ENCODE data around the gene PTS. TPM values are rescaled to one million over a fixed set of nuclear protein-coding genes. Genes with fewer than 3 reads are reported as not detected.

Gene PTS
- total RNA-seq, 4 donors from 2014 or later, result 23.4 to 81.5 (median 38.5) TPM

GRCh38 chr11:112210890-112211289 is 15.3 kb upstream of the PTS start:
- intact Hi-C loops (cut with DNase I; ENCODE audit: low total_unique reads), result no loop called here
- H3K4me3 ChIP-seq, result no peak overlapping the region
- H3K4me1 ChIP-seq, result no peaks in the 10 kb centered on the region
- no peaks in the 10 kb centered on the region for H3K9me3 ChIP-seq
- in situ Hi-C loops (cut with MboI; ENCODE audit: low sequenced_read_pairs in 4 of 4), result loop anchor here in 2 of 4 donors (10.0 to 25.0 kb wide), 2 partner anchors 1076 to 1084 kb away; no protein-coding TSS in a partner anchor
- no peak for DNase-seq
- no peak overlapping the region for H3K27ac ChIP-seq
- no peaks in the 10 kb centered on the region for H3K36me3 ChIP-seq
- no peaks in the 10 kb centered on the region for H3K27me3 ChIP-seq
- TF ChIP-seq POLR2A (IDR thresholded peaks at IDR 0.05) (no peak), CTCF (IDR thresholded peaks at IDR 0.05 in 4 of 5, conservative IDR thresholded peaks at IDR 0.05 in 1 of 5) (no peak)
- no peak for ATAC-seq

GRCh38 chr11:112211536-112211935 is 14.7 kb upstream of the PTS start:
- no peak for DNase-seq
- Histone ChIP-seq H3K4me3 (no peak overlapping the region), H3K4me1 (no peaks in the 10 kb centered on the region), H3K27ac (no peak overlapping the region), H3K36me3 (no peaks in the 10 kb centered on the region), H3K9me3 (no peaks in the 10 kb centered on the region), H3K27me3 (no peaks in the 10 kb centered on the region)
- TF ChIP-seq POLR2A (IDR thresholded peaks at IDR 0.05) (no peak), CTCF (IDR thresholded peaks at IDR 0.05 in 4 of 5, conservative IDR thresholded peaks at IDR 0.05 in 1 of 5) (no peak)
- in situ Hi-C loops (cut with MboI; ENCODE audit: low sequenced_read_pairs in 4 of 4), result loop anchor here in 2 of 4 donors (10.0 to 25.0 kb wide), 2 partner anchors 1076 to 1083 kb away; no protein-coding TSS in a partner anchor
- intact Hi-C loops (cut with DNase I; ENCODE audit: low total_unique reads), result no loop called here
- ATAC-seq, result no peak

- Histone ChIP-seq H3K9me3 (no peaks in the 10 kb centered on the region), H3K4me1 (no peaks in the 10 kb centered on the region), H3K27me3 (no peaks in the 10 kb centered on the region), H3K27ac (no peak overlapping the region), H3K36me3 (no peaks in the 10 kb centered on the region), H3K4me3 (no peak overlapping the region)
- TF ChIP-seq CTCF (IDR thresholded peaks at IDR 0.05 in 4 of 5, conservative IDR thresholded peaks at IDR 0.05 in 1 of 5) (no peak), POLR2A (IDR thresholded peaks at IDR 0.05) (no peak)
- ATAC-seq (no peak), DNase-seq (no peak)
- intact Hi-C loops (cut with DNase I; ENCODE audit: low total_unique reads), result no loop called here
- in situ Hi-C loops (cut with MboI; ENCODE audit: low sequenced_read_pairs in 4 of 4), result loop anchor here in 2 of 4 donors (10.0 to 25.0 kb wide), 2 partner anchors 1075 to 1083 kb away; no protein-coding TSS in a partner anchor
Measured at GRCh38 chr11:112212290-112212689, 13.9 kb upstream of the PTS start.

GRCh38 chr11:112212710-112213109 is 13.5 kb upstream of the PTS start:
- Histone ChIP-seq H3K27me3 (no peaks in the 10 kb centered on the region), H3K27ac (no peak overlapping the region), H3K4me3 (no peak overlapping the region), H3K9me3 (no peaks in the 10 kb centered on the region), H3K4me1 (no peaks in the 10 kb centered on the region), H3K36me3 (no peaks in the 10 kb centered on the region)
- intact Hi-C loops (cut with DNase I; ENCODE audit: low total_unique reads), result no loop called here
- DNase-seq (no peak), ATAC-seq (no peak)
- in situ Hi-C loops (cut with MboI; ENCODE audit: low sequenced_read_pairs in 4 of 4), result loop anchor here in 2 of 4 donors (10.0 to 25.0 kb wide), 2 partner anchors 1075 to 1082 kb away; no protein-coding TSS in a partner anchor
- no peak for TF ChIP-seq POLR2A (IDR thresholded peaks at IDR 0.05)
- no peak for TF ChIP-seq CTCF (IDR thresholded peaks at IDR 0.05 in 4 of 5, conservative IDR thresholded peaks at IDR 0.05 in 1 of 5)

GRCh38 chr11:112213753-112214152 is 12.5 kb upstream of the PTS start:
- no peaks in the 10 kb centered on the region for H3K27me3 ChIP-seq
- DNase-seq, result no peak
- no peak overlapping the region for H3K4me3 ChIP-seq
- TF ChIP-seq POLR2A (IDR thresholded peaks at IDR 0.05) (no peak), CTCF (IDR thresholded peaks at IDR 0.05 in 4 of 5, conservative IDR thresholded peaks at IDR 0.05 in 1 of 5) (no peak)
- no peaks in the 10 kb centered on the region for H3K9me3 ChIP-seq
- ATAC-seq, result no peak
- in situ Hi-C loops (cut with MboI; ENCODE audit: low sequenced_read_pairs in 4 of 4) (loop anchor here in 2 of 4 donors (10.0 to 25.0 kb wide), 2 partner anchors 1074 to 1081 kb away; no protein-coding TSS in a partner anchor), intact Hi-C loops (cut with DNase I; ENCODE audit: low total_unique reads) (no loop called here)
- H3K27ac ChIP-seq, result no peak overlapping the region
- no peaks in the 10 kb centered on the region for H3K36me3 ChIP-seq
- H3K4me1 ChIP-seq, result no peaks in the 10 kb centered on the region
